Urinary bladder (tissue), 4 donors: Measurements from ENCODE around the gene LNX1. TPM values are rescaled to one million over a fixed set of nuclear protein-coding genes. Genes with fewer than 3 reads are reported as not detected.
"Not testable (repeated sequence)": the region's sequence is repeated elsewhere in the genome, so short reads cannot be mapped to it uniquely, and the experiment has no call there.

ENCODE experiments used
- DNase-seq: peaks from one replicate; pipeline ENCODE4 v3.0.0-alpha.2; 2015; ENCODE audit errors: extremely low spot score
- H3K27ac ChIP-seq: one replicate; pipeline ENCODE4 v1.5.1; 2013; ENCODE audit warnings: low read depth, mild to moderate bottlenecking, moderate library complexity
- H3K36me3 ChIP-seq: one replicate; pipeline ENCODE4 v1.6.1; 2013; ENCODE audit warnings: mild to moderate bottlenecking, moderate library complexity; ENCODE audit not compliant: insufficient read depth
- H3K4me1 ChIP-seq: one replicate; pipeline ENCODE4 v1.6.1; 2013; ENCODE audit warnings: mild to moderate bottlenecking, moderate library complexity; ENCODE audit not compliant: insufficient read depth
- H3K4me3 ChIP-seq: one replicate; pipeline ENCODE4 v1.5.1; 2013; ENCODE audit warnings: low read depth, low read length
- WGBS: extraction: QIAGEN DNeasy Blood & Tissue Kit; methylation state at CpG from one replicate; pipeline ENCODE4 v1.1.7; 2013; 5-methylcytosine and 5-hydroxymethylcytosine counted together
- polyA plus RNA-seq: library from polyadenylated mRNA; stranded (reverse); fragments of 200-250 nt; gene quantifications from one replicate; pipeline ENCODE4 v1.2.3, GENCODE V29; 2013
- total RNA-seq: library from RNA; depleted of rRNA; stranded (reverse); fragments of >200 nt; gene quantifications from one replicate; pipeline ENCODE4 v1.2.3, GENCODE V29; 2014
- donor health status: healthy with polysubstance abuse.
- donor health status: healthy.

The LNX1 gene
- total and polyA plus RNA-seq, 2 donors: 6.6 to 7.9 TPM

DNA sequence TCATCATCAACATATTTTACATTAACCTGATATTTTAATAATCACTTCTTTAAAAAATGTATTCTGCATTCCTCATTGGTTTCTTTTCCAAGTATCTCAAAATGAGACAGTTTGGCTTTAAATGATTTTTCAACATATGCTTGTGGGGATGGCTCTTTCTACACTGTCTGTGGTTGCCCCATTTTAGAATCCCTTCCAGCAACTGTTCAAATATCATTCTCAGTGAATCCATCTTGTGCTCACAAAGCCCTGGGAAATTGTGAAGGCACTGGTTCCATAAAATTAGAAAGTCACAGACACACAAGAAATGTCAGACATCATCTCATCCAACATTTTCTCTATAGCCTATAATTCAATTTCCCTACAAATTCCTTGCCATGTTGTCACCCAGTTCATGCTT lies 103.5 kb downstream of the LNX1 start:
- H3K4me3 ChIP-seq: no peak overlapping the region
- H3K36me3 ChIP-seq: peaks cover 2% of the 10 kb centered on the region
- H3K4me1 ChIP-seq: no peaks in the 10 kb centered on the region
- no peak overlapping the region for H3K27ac ChIP-seq
- DNase-seq: no peak

DNA sequence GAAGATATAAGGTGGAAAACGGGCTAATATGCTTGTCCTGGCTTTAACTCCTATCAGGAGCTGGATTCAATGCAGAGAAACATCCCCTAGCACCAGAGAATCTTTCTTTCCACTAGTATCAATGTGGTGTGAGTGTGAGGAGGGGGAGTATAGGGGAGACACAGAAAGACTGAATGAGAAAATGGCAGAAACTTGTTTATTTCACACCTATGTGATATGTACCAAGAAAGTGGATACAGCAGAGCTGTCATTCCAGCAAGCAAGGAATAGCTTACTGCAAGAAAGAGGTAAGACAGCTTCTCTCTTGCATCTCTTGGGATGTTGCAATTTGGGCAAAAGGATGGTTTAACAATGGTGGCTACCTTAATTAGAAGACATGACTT lies 105.6 kb downstream of the LNX1 start:
- no peak overlapping the region for H3K4me3 ChIP-seq
- 19% methylated on average over 1 of the region's 1 CpG for WGBS
- peaks cover 2% of the 10 kb centered on the region for H3K36me3 ChIP-seq
- no peaks in the 10 kb centered on the region for H3K4me1 ChIP-seq
- no peak for DNase-seq
- peak overlapping the region; percentile 56 for H3K27ac ChIP-seq

DNA sequence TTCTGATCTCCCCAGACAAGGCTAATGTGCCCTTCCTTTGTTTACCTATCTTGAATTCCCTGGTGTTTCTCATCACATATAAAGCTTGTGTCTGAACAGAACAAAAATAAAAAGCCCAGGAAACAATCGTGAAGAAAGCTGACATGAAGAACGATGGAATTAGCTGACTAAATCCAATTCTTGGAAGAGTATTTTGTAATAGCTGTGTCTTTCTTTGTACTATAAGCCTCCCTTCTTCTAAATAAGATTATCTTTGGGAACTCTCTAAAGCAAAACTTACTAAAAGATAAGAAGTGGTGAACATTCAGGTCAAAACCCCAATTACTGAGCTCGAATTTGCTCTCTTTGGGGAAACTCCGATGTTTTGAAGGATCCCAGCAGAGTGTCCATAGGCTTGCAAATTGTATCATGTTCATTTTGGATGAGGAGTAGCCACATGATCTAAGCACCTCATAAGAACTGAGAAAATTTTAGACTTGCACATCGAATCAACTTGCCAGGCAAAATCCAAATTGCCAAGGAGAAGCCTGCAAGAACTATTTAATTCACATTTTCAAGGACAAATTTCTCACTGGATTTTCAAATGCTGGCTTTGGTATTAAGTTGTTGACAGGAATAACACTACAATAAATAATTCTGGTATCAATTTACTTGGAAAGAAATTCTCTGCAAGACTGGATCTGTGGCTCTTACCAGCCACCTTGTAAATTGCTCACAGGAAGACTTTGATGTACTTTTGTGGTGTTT lies 106.2 kb downstream of the LNX1 start:
- WGBS: 29% methylated on average over 5 of the region's 5 CpGs

DNA sequence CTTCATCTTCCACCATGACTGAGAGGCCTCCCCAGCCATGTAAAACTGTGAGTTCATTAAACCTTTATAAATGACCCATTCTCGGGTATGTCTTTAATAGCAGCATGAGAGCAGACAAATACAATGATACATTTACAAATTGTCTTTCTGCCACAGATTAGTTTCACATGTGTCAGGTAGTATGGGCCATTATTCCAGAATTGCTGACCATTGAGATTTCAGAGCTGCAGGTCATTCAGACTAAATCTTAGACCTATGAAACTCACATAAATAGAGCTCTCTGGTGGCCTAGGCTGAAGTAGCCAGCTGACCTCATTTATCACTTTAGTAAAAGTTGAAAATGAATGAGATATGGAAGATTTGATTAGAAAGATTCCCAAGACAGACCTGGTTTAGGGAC lies 108.0 kb downstream of the LNX1 start:
- H3K4me1 ChIP-seq: no peaks in the 10 kb centered on the region
- 96% methylated on average over 1 of the region's 1 CpG for WGBS
- H3K36me3 ChIP-seq: peaks cover 2% of the 10 kb centered on the region
- H3K27ac ChIP-seq: no peak overlapping the region
- H3K4me3 ChIP-seq: no peak overlapping the region
- no peak for DNase-seq

More for the DNA sequence above, 106.2 kb downstream of the LNX1 start:
- Histone ChIP-seq H3K27ac (peak overlapping the region; percentile 56), H3K4me1 (no peaks in the 10 kb centered on the region), H3K4me3 (no peak overlapping the region), H3K36me3 (peaks cover 3% of the 10 kb centered on the region)
- DNase-seq: no peak

DNA sequence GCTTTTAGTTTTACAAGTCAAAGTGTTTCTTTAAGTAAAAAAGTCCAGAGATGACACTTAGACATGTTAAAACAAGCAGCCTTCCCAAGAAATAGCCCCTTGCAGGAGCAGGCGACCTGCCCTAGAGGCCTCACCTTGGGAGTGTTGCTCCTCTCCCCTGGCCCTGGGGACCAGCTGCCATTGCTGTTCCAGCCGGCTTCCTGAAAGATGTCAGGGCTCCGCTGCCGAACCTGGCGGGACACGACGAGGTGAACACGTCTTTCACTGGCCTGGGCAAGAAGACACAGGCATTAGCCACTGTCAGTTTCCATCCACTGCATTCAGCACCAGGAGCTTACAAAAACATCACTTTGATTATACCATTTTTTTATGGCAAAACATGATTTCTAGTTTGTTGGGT lies 109.7 kb downstream of the LNX1 start:
- Histone ChIP-seq H3K4me3 (no peak overlapping the region), H3K4me1 (no peaks in the 10 kb centered on the region), H3K27ac (no peak overlapping the region), H3K36me3 (peaks cover 2% of the 10 kb centered on the region)
- DNase-seq: no peak
- 89% methylated on average over 8 of the region's 8 CpGs for WGBS

DNA sequence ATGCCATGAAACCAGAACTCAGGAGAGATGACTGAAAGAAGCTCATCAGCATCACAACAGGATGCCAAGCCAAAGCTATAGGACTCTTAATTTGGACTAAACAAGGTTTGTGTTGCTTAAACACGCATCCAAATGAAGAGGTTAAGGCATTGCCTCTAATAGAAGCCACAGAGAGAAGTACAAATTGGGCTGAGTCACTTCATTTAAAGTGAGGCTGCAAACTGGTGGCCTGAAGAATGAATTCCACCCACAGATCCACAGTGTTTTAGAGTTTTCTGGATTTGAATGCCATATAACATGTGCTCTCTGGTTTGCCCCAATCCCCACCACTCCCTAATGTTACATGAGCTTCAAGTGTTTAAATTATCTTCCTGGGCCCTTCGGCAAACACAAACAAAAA lies 110.4 kb downstream of the LNX1 start:
- 92% methylated on average over 2 of the region's 2 CpGs for WGBS
- no peak for DNase-seq
- H3K4me3 ChIP-seq: no peak overlapping the region
- H3K4me1 ChIP-seq: no peaks in the 10 kb centered on the region
- peaks cover 2% of the 10 kb centered on the region for H3K36me3 ChIP-seq
- no peak overlapping the region for H3K27ac ChIP-seq

DNA sequence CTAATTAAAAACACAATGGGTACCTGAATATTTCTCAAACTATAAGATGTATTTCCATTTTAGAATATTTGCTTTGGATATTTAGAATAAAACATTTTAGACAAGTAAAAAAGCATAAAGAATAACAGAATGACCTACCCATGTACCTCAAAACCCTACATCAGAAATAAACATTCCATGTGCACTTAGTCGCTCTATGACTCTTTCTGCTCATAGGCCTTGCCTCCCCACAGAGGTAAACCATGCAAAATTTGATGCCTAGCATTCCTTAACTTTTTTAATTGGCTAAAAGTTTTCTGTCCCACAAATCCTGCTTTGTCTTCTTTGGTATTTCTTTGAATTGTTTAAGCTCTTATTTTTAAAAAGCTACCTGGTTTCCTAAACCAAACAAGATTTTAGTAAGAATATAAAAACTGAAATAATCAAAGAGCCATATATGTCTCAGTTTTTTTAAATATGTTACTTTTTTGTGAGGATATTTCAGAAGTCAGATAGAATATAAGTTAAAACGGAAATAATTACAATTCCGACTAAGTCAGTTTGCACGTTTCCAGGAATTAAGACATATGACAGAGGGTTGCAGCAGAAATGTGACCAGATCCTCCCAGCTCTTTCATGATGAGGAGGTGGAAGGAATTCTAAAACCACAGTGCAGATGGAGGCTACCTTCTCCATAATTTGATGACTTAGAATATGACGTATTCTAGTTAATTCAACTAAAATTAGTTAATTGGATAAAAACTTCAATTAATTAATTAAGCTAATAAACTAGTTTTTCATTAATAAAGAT lies 111.4 kb downstream of the LNX1 start:
- H3K4me1 ChIP-seq: no peaks in the 10 kb centered on the region
- WGBS: 97% methylated on average over 5 of the region's 5 CpGs
- H3K27ac ChIP-seq: no peak overlapping the region
- peaks cover 2% of the 10 kb centered on the region for H3K36me3 ChIP-seq
- no peak for DNase-seq
- H3K4me3 ChIP-seq: no peak overlapping the region

DNA sequence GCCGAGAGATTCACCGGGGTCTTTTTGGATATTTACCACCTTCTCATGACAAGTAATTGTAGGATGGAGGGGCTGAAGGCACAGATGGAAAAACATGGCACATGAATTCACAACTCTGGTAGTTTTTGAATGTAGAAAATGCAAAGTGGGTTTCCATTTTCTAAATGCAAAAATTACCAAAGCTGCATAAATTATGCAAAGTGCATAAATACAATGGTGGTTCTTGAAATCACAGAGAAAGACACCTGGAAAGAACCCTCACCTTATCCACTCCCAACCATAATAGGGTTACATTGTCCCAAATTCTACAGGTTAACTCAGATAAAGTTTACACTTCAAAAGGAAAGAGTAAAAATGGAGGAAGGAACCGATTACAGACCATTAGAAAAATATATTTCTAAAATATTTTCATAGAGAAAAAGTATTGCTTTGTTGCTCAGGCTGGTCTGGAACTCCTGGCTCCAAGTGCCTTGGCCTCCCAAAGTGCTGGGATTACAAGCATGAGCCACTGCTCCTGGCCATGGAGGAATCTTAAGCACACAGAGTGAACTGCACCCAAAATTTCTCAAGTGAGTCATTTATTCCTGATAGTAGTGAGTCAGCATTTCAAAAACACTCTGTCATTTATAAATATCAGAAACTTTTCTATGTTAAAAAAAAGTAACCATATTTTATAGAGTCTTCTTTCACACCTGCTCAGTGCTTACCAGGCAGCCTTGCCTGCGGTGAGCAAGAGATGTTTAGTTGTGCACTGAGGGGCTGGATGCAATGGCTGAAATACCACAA lies 112.4 kb downstream of the LNX1 start:
- no peak for DNase-seq
- no peaks in the 10 kb centered on the region for H3K4me1 ChIP-seq
- 92% methylated on average over 4 of the region's 4 CpGs for WGBS
- H3K4me3 ChIP-seq: no peak overlapping the region
- H3K36me3 ChIP-seq: peaks cover 2% of the 10 kb centered on the region
- no peak overlapping the region for H3K27ac ChIP-seq

DNA sequence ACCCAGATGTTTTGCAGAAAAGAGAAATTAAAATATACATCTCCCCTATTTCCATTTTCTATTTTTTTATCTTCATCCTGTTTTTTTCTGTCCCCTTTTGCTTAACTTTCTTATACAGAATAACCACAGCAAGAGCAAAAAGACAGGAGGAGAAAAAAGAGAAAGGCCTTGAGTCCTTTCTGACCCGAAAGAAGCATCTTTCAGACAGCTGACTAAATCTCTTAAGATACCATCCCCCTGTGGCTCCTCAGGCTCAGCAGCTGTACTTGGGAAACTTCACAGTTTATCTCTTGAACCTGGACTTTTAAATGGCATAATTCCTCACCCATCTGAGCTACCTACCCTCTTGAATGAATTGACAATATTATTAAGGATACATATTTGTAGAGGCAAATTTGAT lies 113.7 kb downstream of the LNX1 start:
- DNase-seq: no peak
- WGBS: 84% methylated on average over 1 of the region's 1 CpG
- Histone ChIP-seq H3K36me3 (peaks cover 2% of the 10 kb centered on the region), H3K27ac (no peak overlapping the region), H3K4me3 (no peak overlapping the region), H3K4me1 (no peaks in the 10 kb centered on the region)

DNA sequence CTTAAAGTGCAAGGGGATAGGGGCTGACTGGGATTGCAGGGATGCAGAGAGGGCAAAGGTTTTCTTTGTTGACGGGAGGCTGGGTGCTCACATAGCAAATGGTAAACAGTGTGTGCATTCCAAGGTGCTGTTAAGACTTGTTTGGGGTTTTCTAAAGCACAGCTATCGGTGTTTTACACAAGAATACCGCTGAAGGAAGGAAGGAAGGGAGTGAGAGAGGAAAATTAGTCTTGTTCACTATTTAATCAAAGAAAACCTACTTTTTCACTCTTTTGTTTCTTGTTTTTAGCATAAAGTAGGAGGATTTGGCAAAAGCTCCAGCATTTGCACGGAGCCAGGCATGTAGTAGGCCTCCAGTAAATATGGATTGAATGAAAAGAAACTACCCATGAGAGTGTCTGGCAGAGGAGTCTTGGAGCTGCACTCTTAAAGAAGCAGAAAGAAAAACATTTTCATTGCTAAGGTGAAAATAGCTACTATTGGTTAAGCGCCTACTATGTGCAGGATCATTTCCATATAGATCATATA lies 114.2 kb downstream of the LNX1 start:
- no peaks in the 10 kb centered on the region for H3K4me1 ChIP-seq
- DNase-seq: no peak
- peaks cover 2% of the 10 kb centered on the region for H3K36me3 ChIP-seq
- no peak overlapping the region for H3K4me3 ChIP-seq
- H3K27ac ChIP-seq: no peak overlapping the region
- 59% methylated on average over 5 of the region's 5 CpGs for WGBS

DNA sequence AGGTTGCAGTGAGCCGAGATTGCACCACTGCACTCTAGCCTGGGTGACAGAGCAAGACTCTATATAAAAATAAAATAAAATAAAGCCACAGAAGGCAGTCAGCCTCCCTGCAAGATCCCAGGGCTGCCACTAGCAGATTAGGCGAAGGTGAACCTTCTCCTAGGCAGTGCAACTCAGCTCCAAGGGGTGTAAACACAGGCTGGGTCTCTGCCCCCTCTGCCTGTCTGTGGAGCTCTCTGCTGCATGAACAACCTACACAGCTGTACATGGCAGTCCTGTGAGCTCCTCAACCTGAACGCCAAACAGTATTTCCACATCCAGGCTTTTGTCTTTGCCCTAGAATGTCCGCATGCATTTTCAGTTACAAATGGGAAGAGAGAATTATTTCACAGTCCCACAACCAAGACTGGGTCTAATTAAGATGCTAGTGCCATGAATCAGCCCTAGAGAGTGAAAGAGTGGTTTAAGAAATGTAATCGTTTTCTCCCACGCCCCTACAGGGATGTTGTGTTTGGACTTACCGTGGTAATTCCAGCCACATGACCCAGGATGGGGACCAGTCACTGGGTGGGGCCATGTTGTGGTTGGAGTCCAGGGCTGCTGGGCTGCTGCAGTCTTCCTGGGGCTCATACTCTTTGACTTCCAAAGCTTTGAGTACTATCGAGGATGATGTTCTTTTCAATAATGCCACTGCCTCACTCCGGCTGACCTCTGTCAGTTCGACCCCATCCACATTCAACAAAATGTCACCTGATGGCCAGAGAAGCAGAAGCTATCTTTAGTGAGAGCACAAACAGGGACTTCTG lies 114.9 kb downstream of the LNX1 start:
- DNase-seq: no peak
- 73% methylated on average over 10 of the region's 10 CpGs for WGBS
- peaks cover 2% of the 10 kb centered on the region for H3K36me3 ChIP-seq
- peak overlapping the region; percentile 14 for H3K27ac ChIP-seq
- H3K4me3 ChIP-seq: no peak overlapping the region
- H3K4me1 ChIP-seq: no peaks in the 10 kb centered on the region

DNA sequence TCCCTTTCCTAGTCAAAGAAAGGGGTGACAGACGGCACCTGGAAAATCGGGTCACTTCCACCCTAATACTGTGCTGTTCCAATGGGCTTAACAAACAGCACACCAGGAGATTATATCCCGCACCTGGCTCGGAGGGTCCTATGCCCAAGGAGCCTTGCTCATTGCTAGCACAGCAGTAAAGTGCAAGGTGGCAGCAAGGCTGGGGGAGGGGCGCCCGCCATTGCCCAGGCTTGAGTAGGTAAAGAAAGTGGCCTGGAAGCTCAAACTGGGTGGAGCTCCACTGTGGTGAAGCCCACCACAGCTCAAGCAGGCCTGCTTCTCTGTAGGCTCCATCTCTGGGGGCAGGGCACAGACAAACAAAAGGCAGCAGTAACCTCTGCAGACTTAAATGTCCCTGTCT lies 124.7 kb downstream of the LNX1 start:
- 98% methylated on average over 6 of the region's 6 CpGs for WGBS
- not testable (repeated sequence) for H3K27ac ChIP-seq, DNase-seq, H3K4me1 ChIP-seq, H3K36me3 ChIP-seq, H3K4me3 ChIP-seq

DNA sequence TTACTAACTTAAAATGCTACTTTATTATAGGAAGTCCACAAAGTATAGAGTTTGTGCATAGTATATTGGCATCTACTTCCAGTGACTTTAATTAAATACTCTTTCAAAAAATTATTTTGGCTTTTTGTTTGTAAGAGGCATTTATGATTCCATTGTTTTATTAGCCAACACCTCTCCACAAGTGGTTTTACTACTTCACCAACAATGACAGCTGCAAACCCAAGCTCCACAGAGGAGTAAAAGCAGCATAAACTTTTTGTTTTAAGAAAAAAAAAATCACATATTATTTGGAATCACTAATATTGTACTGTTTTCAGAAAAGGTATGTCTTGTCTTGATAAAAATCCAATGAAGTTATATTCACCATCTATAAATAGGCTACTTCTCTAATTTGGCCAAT lies 125.4 kb downstream of the LNX1 start:
- H3K27ac ChIP-seq: no peak overlapping the region
- DNase-seq: no peak
- H3K4me1 ChIP-seq: no peaks in the 10 kb centered on the region
- H3K36me3 ChIP-seq: peaks cover 1% of the 10 kb centered on the region
- H3K4me3 ChIP-seq: no peak overlapping the region
